GM18858 (cell line): ENCODE data around the gene HLA-A.
"Not testable (repeated sequence)": the region's sequence is repeated elsewhere in the genome, so short reads cannot be mapped to it uniquely, and the experiment has no call there.

ENCODE experiments used
- ATAC-seq: cut with Tn5 transposase; IDR thresholded peaks from one replicate; pipeline ENCODE4 v1.9.1; 2021; ENCODE audit not compliant: unreplicated experiment

Gene HLA-A

GRCh38 chr6:29959467-29959866, 17.1 kb downstream of the HLA-A start:
- no peak for ATAC-seq

GRCh38 chr6:29961966-29962365, 19.6 kb downstream of the HLA-A start:
- no peak for ATAC-seq

- not testable (repeated sequence) for ATAC-seq
Observed at GRCh38 chr6:29963697-29964096, 21.4 kb downstream of the HLA-A start.

GRCh38 chr6:29964518-29964886, 22.2 kb downstream of the HLA-A start:
- ATAC-seq = no peak

GRCh38 chr6:29964887-29965562, 22.7 kb downstream of the HLA-A start:
- ATAC-seq = peak; percentile 90

GRCh38 chr6:29965563-29965872, 23.2 kb downstream of the HLA-A start:
- no peak for ATAC-seq

GRCh38 chr6:29965873-29966601, 23.7 kb downstream of the HLA-A start:
- no peak for ATAC-seq

GRCh38 chr6:29967379-29968010, 25.2 kb downstream of the HLA-A start:
- ATAC-seq = no peak

- no peak for ATAC-seq
Observed at GRCh38 chr6:29968130-29968529, 25.8 kb downstream of the HLA-A start.

- no peak for ATAC-seq
Observed at GRCh38 chr6:29968905-29969304, 26.6 kb downstream of the HLA-A start.

- ATAC-seq = no peak
Observed at GRCh38 chr6:29970711-29971110, 28.4 kb downstream of the HLA-A start.

GRCh38 chr6:29974901-29975560, 32.7 kb downstream of the HLA-A start:
- ATAC-seq = no peak

GRCh38 chr6:29975561-29975907, 33.2 kb downstream of the HLA-A start:
- ATAC-seq = no peak

- ATAC-seq = no peak
Observed at GRCh38 chr6:29976253-29976587, 33.9 kb downstream of the HLA-A start.

- no peak for ATAC-seq
Observed at GRCh38 chr6:29976588-29977424, 34.5 kb downstream of the HLA-A start.

- ATAC-seq = no peak
Observed at GRCh38 chr6:29977425-29977727, 35.0 kb downstream of the HLA-A start.

- not testable (repeated sequence) for ATAC-seq
Observed at GRCh38 chr6:29980013-29980412, 37.7 kb downstream of the HLA-A start.

- ATAC-seq = no peak
Observed at GRCh38 chr6:29980511-29980910, 38.2 kb downstream of the HLA-A start.

GRCh38 chr6:29981211-29981812, 39.0 kb downstream of the HLA-A start:
- no peak for ATAC-seq

GRCh38 chr6:29982097-29982496, 39.8 kb downstream of the HLA-A start:
- no peak for ATAC-seq

GRCh38 chr6:29984232-29984631, 41.9 kb downstream of the HLA-A start:
- no peak for ATAC-seq
